Endothelial cell (in vitro differentiated cells): ENCODE results near the gene CALR3. TPM values are rescaled to one million over a fixed set of nuclear protein-coding genes. Genes with fewer than 3 reads are reported as not detected.
"Not testable (repeated sequence)": the region's sequence is repeated elsewhere in the genome, so short reads cannot be mapped to it uniquely, and the experiment has no call there.

ENCODE experiments used
- DNase-seq: peaks from one replicate; pipeline ENCODE4 v3.0.0; 2021; ENCODE audit warnings: low spot score
- H3K27ac Mint-ChIP-seq: one replicate; pipeline ENCODE4 v1.8.0; 2021; ENCODE audit warnings: mixed read lengths, inconsistent platforms; ENCODE audit not compliant: unreplicated experiment
- H3K27me3 Mint-ChIP-seq: one replicate; pipeline ENCODE4 v1.8.0; 2021; ENCODE audit warnings: mild to moderate bottlenecking, moderate library complexity, mixed read lengths, inconsistent platforms; ENCODE audit not compliant: unreplicated experiment
- H3K36me3 Mint-ChIP-seq: one replicate; pipeline ENCODE4 v1.8.0; 2021; ENCODE audit warnings: mild to moderate bottlenecking, low read depth, mixed read lengths, inconsistent platforms; ENCODE audit not compliant: unreplicated experiment
- H3K4me1 Mint-ChIP-seq: one replicate; pipeline ENCODE4 v1.8.0; 2021; ENCODE audit warnings: mild to moderate bottlenecking, mixed read lengths, inconsistent platforms; ENCODE audit not compliant: unreplicated experiment
- H3K4me3 Mint-ChIP-seq: one replicate; pipeline ENCODE4 v1.8.0; 2021; ENCODE audit warnings: mild to moderate bottlenecking, mixed read lengths, inconsistent platforms; ENCODE audit not compliant: unreplicated experiment
- H3K9me3 Mint-ChIP-seq: one replicate; pipeline ENCODE4 v1.8.0; 2021; ENCODE audit warnings: mixed read lengths, inconsistent platforms; ENCODE audit not compliant: unreplicated experiment
- CTCF ChIP-seq: fragments of 200-600 bp; sonication (generic); IDR thresholded peaks from one replicate; pipeline ENCODE4 v1.5.0; 2021; ENCODE audit warnings: antibody characterized with exemption; ENCODE audit not compliant: unreplicated experiment
- total RNA-seq: library from RNA; stranded (reverse); fragmentation: NEBNext Ultra II Directional; extraction: Animal tissue kit (Norgen Biotek cat#: 25700); gene quantifications from one replicate; pipeline ENCODE4 v1.2.1, GENCODE V29; 2021; ENCODE audit not compliant: unreplicated experiment

The CALR3 gene
- total RNA-seq, 1 donor from 2014 or later: not detected

- Mint-ChIP-seq H3K4me3 (no peak overlapping the region), H3K27me3 (no peaks in the 10 kb centered on the region)
Observed at GRCh38 chr19:16504271-16504670, 8.3 kb upstream of the CALR3 start.

GRCh38 chr19:16497837-16498236, 1.9 kb upstream of the CALR3 start:
- peaks cover 5% of the 10 kb centered on the region for H3K36me3 Mint-ChIP-seq
- no peak for DNase-seq
- no peak overlapping the region for H3K27ac Mint-ChIP-seq
- H3K27me3 Mint-ChIP-seq: no peaks in the 10 kb centered on the region
- H3K9me3 Mint-ChIP-seq: no peaks in the 10 kb centered on the region
- peaks cover 10% of the 10 kb centered on the region for H3K4me1 Mint-ChIP-seq
- no peak for TF ChIP-seq CTCF
- H3K4me3 Mint-ChIP-seq: peak overlapping the region; percentile 66

More at GRCh38 chr19:16504271-16504670, 8.3 kb upstream of the CALR3 start:
- Mint-ChIP-seq H3K36me3 (peaks cover 6% of the 10 kb centered on the region), H3K27ac (no peak overlapping the region), H3K9me3 (no peaks in the 10 kb centered on the region), H3K4me1 (no peaks in the 10 kb centered on the region)
- TF ChIP-seq CTCF: no peak
- no peak for DNase-seq

GRCh38 chr19:16497042-16497441, 1.1 kb upstream of the CALR3 start:
- Mint-ChIP-seq H3K4me3 (peak overlapping the region; percentile 72), H3K27ac (peak overlapping the region; percentile 31), H3K27me3 (no peaks in the 10 kb centered on the region), H3K9me3 (no peaks in the 10 kb centered on the region), H3K4me1 (peaks cover 10% of the 10 kb centered on the region), H3K36me3 (peaks cover 5% of the 10 kb centered on the region)
- DNase-seq: no peak
- TF ChIP-seq CTCF: no peak

GRCh38 chr19:16496613-16496983, 631 bp upstream of the CALR3 start:
- H3K9me3 Mint-ChIP-seq: no peaks in the 10 kb centered on the region
- H3K36me3 Mint-ChIP-seq: peaks cover 5% of the 10 kb centered on the region
- peak overlapping the region; percentile 87 for H3K27ac Mint-ChIP-seq
- TF ChIP-seq CTCF: no peak
- no peaks in the 10 kb centered on the region for H3K27me3 Mint-ChIP-seq
- peaks cover 10% of the 10 kb centered on the region for H3K4me1 Mint-ChIP-seq
- peak overlapping the region; percentile 92 for H3K4me3 Mint-ChIP-seq
- no peak for DNase-seq

- H3K27me3 Mint-ChIP-seq, H3K36me3 Mint-ChIP-seq, H3K9me3 Mint-ChIP-seq, DNase-seq, H3K27ac Mint-ChIP-seq, H3K4me1 Mint-ChIP-seq, H3K4me3 Mint-ChIP-seq: not testable (repeated sequence)
Observed at GRCh38 chr19:16486476-16486875, 9.5 kb downstream of the CALR3 start.

- TF ChIP-seq CTCF: no peak
- no peak overlapping the region for H3K27ac Mint-ChIP-seq
- H3K27me3 Mint-ChIP-seq: peaks cover 2% of the 10 kb centered on the region
- no peaks in the 10 kb centered on the region for H3K36me3 Mint-ChIP-seq
- H3K4me1 Mint-ChIP-seq: no peaks in the 10 kb centered on the region
- H3K9me3 Mint-ChIP-seq: no peaks in the 10 kb centered on the region
- DNase-seq: no peak
- no peak overlapping the region for H3K4me3 Mint-ChIP-seq
Observed at GRCh38 chr19:16482745-16483144, 13.2 kb downstream of the CALR3 start.
